HepG2 (cell line): Measurements from ENCODE around the gene MTRFR. TPM values are rescaled to one million over a fixed set of nuclear protein-coding genes. Genes with fewer than 3 reads are reported as not detected.

Experiments
- ATAC-seq: fragments of 200-7000 bp; cut with Tn5 transposase; 3 replicates; pipeline ENCODE4 v1.9.1; 2020; ENCODE audit warnings: mild to moderate bottlenecking, moderate library complexity
- BruUV-seq: library from RNA; stranded (reverse); fragments of 400-500 nt; replicated peaks from 2 replicates; lab custom pipeline; 2021; lab: Mats Ljungman, UMichigan
- CTCF ChIA-PET: fragments of 300-600 bp; formaldehyde crosslinking; extraction: SDS; loops from one replicate; lab custom pipeline; 2021; ENCODE audit warnings: low total read pairs, inconsistent platforms, low intra/inter-chr PET ratio; lab: Yijun Ruan, JAX
- POLR2A ChIA-PET: fragments of 350-600 bp; sonication (Branson Sonifier 250); formaldehyde crosslinking; loops from one replicate; lab custom pipeline; 2020; ENCODE audit warnings: antibody characterized with exemption, inconsistent platforms; lab: Yijun Ruan, JAX
- DNase-seq: peaks from one replicate; pipeline ENCODE4 v3.0.0-alpha.2; 2015; ENCODE audit warnings: low spot score
- FAIRE-seq: peaks from 3 replicates; lab custom pipeline; 2011; peaks lifted over from hg19 to GRCh38; lab: Jason Lieb, UNC
- H2AFZ ChIP-seq: one replicate; pipeline ENCODE4 v1.6.1; 2011; ENCODE audit warnings: low read length, inconsistent platforms
- H3K27ac ChIP-seq: fragments of 300-600 bp; 3 replicates; pipeline ENCODE4 v1.8.0; 2011; ENCODE audit warnings: mixed run types, mild to moderate bottlenecking, mixed read lengths, low read length, inconsistent platforms; ENCODE audit not compliant: insufficient read depth; ENCODE audit errors: extremely low read length
- H3K27me3 ChIP-seq, 2 experiments: fragments of 200-600 bp in 1 of 2; 2 replicates in 1 of 2; 3 replicates in 1 of 2; pipeline versions ENCODE4 v1.6.0 to v1.8.0; 2011; ENCODE audit warnings: low read length in 2 of 2, mild to moderate bottlenecking in 2 of 2, moderate library complexity in 2 of 2, inconsistent platforms in 1 of 2; ENCODE audit not compliant: insufficient read depth in 2 of 2, control insufficient read depth in 1 of 2
- H3K36me3 ChIP-seq, 2 experiments: fragments of 200-600 bp in 1 of 2; replicated peaks in 1 of 2; 2 replicates in 1 of 2; 3 replicates in 1 of 2; pipeline versions ENCODE4 v1.5.1 to v1.8.0; 2011; ENCODE audit warnings: low read length in 2 of 2, inconsistent platforms in 1 of 2; ENCODE audit not compliant: insufficient read depth in 2 of 2, control insufficient read depth in 1 of 2
- H3K4me1 ChIP-seq: 2 replicates; pipeline ENCODE4 v1.5.1; 2012; ENCODE audit warnings: low read length, inconsistent platforms; ENCODE audit not compliant: insufficient read depth
- H3K4me2 ChIP-seq: 2 replicates; pipeline ENCODE4 v1.6.0; 2011; ENCODE audit warnings: low read depth, low read length, inconsistent platforms
- H3K4me3 ChIP-seq, 3 experiments: fragments of 200-600 bp in 1 of 3; sonication (generic), shearing (Covaris generic) in 1 of 3; replicated peaks in 1 of 3; 2 replicates each; pipeline ENCODE4 v1.5.1; 2011 to 2016; ENCODE audit warnings: low read length in 3 of 3, inconsistent platforms in 2 of 3, low read depth in 2 of 3, mild to moderate bottlenecking in 2 of 3, control low read depth in 1 of 3, mixed read lengths in 1 of 3; ENCODE audit not compliant: insufficient read depth in 1 of 3
- H3K79me2 ChIP-seq: one replicate; pipeline ENCODE4 v1.6.1; 2011; ENCODE audit warnings: low read length, inconsistent platforms; ENCODE audit not compliant: insufficient read depth
- H3K9ac ChIP-seq: 2 replicates; pipeline ENCODE4 v1.6.0; 2011; ENCODE audit warnings: mild to moderate bottlenecking, low read depth, low read length, inconsistent platforms; ENCODE audit not compliant: insufficient read depth
- H3K9me3 ChIP-seq: 2 replicates; pipeline ENCODE4 v1.5.1; 2012; ENCODE audit warnings: mild to moderate bottlenecking, low read length
- H4K20me1 ChIP-seq: 2 replicates; pipeline ENCODE4 v1.6.0; 2011; ENCODE audit warnings: inconsistent platforms, mild to moderate bottlenecking, low read length, moderate library complexity; ENCODE audit not compliant: insufficient read depth
- AGO2 ChIP-seq: fragments of 200-400 bp; formaldehyde crosslinking; optimal IDR thresholded peaks from 2 replicates; pipeline ENCODE3; 2017; ENCODE audit warnings: mild to moderate bottlenecking, low read depth, low read length, moderate library complexity
- ATF7-NPFF ChIP-seq: sonication (generic); formaldehyde crosslinking; IDR thresholded peaks from 2 replicates; pipeline ENCODE4 v1.8.1; 2023; ENCODE audit warnings: mild to moderate bottlenecking, low read depth, missing genetic modification reagents, moderate library complexity
- ZNF234 ChIP-seq: sonication (generic); formaldehyde crosslinking; conservative IDR thresholded peaks from 2 replicates; pipeline ENCODE4 v1.5.1; 2020; ENCODE audit warnings: mild to moderate bottlenecking, missing genetic modification reagents
- WGBS: methylation state at CpG from one replicate; pipeline ENCODE4 v1.1.6; 2017; ENCODE audit warnings: low lambda C conversion rate; 5-methylcytosine and 5-hydroxymethylcytosine counted together
- in situ Hi-C: cut with HindIII; loops from 2 replicates; pipeline ENCODE4 v1.10.0; 2017; ENCODE audit warnings: low pct_unique_long_range_greater_than_20kb; ENCODE audit not compliant: extremely low pct_ligation_motif_present
- intact Hi-C: fragments of 100-400 bp; cut with micrococcal nuclease; formaldehyde crosslinking; loops from one replicate; pipeline ENCODE4 v1.10.0; 2022; ENCODE audit not compliant: unreplicated experiment
- polyA plus RNA-seq, 8 experiments: library from polyadenylated mRNA; depleted of rRNA in 3 of 8; stranded (reverse) in 7 of 8; unstranded in 1 of 8; fragments of >200 nt; fragmentation: Illumina TruSeq in 4 of 8; extraction: Trizol in 4 of 8; gene quantifications; 2 replicates each; pipeline versions ENCODE4 v1.2.1 to v1.2.3, GENCODE V29; 2011 to 2016; ENCODE audit warnings: low read depth in 4 of 8, missing spikeins in 1 of 8, mixed read lengths in 1 of 8; ENCODE audit not compliant: insufficient read depth in 1 of 8
- total RNA-seq, 5 experiments: library from RNA; depleted of rRNA; stranded (reverse); fragments of >200 nt; fragmentation: Illumina TruSeq; extraction: Trizol; gene quantifications; 2 replicates each; pipeline ENCODE4 v1.2.3, GENCODE V29; 2016; ENCODE audit warnings: low read depth in 1 of 5

Gene MTRFR
- total and polyA plus RNA-seq, 2 of the 13 experiments (the other 11 are each of a cell fraction or from before 2014, with no cell fraction given) = 7.1 to 9.9 TPM

GRCh38 chr12:123288751-123289346, 55.6 kb downstream of the MTRFR start:
- FAIRE-seq = no peak
- Histone ChIP-seq H4K20me1 (no peaks in the 10 kb centered on the region), H3K4me1 (peaks cover 32% of the 10 kb centered on the region), H3K9ac (no peak overlapping the region), H3K36me3 (peaks cover 5 to 26% of the 10 kb centered on the region in 2 experiments; a peak in 4 of 5 replicates), H3K27me3 (no peaks in the 10 kb centered on the region), H3K4me3 (no peak overlapping the region), H3K27ac (no peak overlapping the region), H3K4me2 (no peak overlapping the region), H3K9me3 (no peaks in the 10 kb centered on the region), H3K79me2 (no peaks in the 10 kb centered on the region), H2AFZ (no peak overlapping the region)
- no peak for ATAC-seq
- in situ Hi-C loops (no loop called here), intact Hi-C loops (no loop called here)
- DNase-seq = no peak
- BruUV-seq = no TSS peak
- TF ChIP-seq ATF7-NPFF (CRISPR knock-in tag) (no peak), AGO2 (peak; percentile 42)
- ChIA-PET CTCF (no interaction called here), POLR2A (interaction anchor here (1.5 kb wide), 1 partner anchor 56 kb away, joined by 3 read pairs; the partner anchor contains the start of genes MPHOSPH9 and MTRFR)
- WGBS = 97% methylated on average over 20 of the region's 20 CpGs

GRCh38 chr12:123289911-123290310, 56.7 kb downstream of the MTRFR start:
- in situ Hi-C loops = no loop called here
- POLR2A ChIA-PET = no interaction called here
- no peak for FAIRE-seq

More at GRCh38 chr12:123289911-123290310, 56.7 kb downstream of the MTRFR start:
- DNase-seq (no peak), ATAC-seq (no peak)
- intact Hi-C loops = no loop called here
- Histone ChIP-seq H3K27me3 (no peaks in the 10 kb centered on the region), H3K27ac (no peak overlapping the region), H3K79me2 (no peaks in the 10 kb centered on the region), H3K4me1 (peaks cover 32% of the 10 kb centered on the region), H3K36me3 (peaks cover 5 to 29% of the 10 kb centered on the region in 2 experiments; a peak in 4 of 5 replicates), H4K20me1 (no peaks in the 10 kb centered on the region), H3K9ac (no peak overlapping the region), H3K4me2 (no peak overlapping the region), H3K4me3 (no peak overlapping the region), H2AFZ (no peak overlapping the region), H3K9me3 (no peaks in the 10 kb centered on the region)
- peak; percentile 42 for TF ChIP-seq AGO2
- no peak for TF ChIP-seq ZNF234 (CRISPR knock-in tag)
- BruUV-seq = no TSS peak
- WGBS = 100% methylated on average over 4 of the region's 11 CpGs
- CTCF ChIA-PET = no interaction called here
